ENCODE results near the gene TTLL11.

- TF ChIP-seq CTCF (IDR thresholded peaks at IDR 0.05) (no peak), POLR2A (IDR thresholded peaks at IDR 0.05) (no peak)
Observed at GRCh38 chr9:122091682-122092592, 1.2 kb downstream of the TTLL11 start.
